ENCODE results near the gene CPVL. TPM values are rescaled to one million over a fixed set of nuclear protein-coding genes. Genes with fewer than 3 reads are reported as not detected.

The CPVL gene
- total and polyA plus RNA-seq, 8 donors, result 6.8 to 40.8 (median 11.2) TPM

GRCh38 chr7:29005829-29006228 is 140.5 kb downstream of the CPVL start:
- no peak overlapping the region for H3K27ac ChIP-seq
- H3K4me1 ChIP-seq, result no peaks in the 10 kb centered on the region
- intact Hi-C loops (cut with DNase I), result no loop called here
- ATAC-seq, result no peak
- no peaks in the 10 kb centered on the region for H3K36me3 ChIP-seq
- no peak for DNase-seq
- no peaks in the 10 kb centered on the region for H3K9me3 ChIP-seq
- no peaks in the 10 kb centered on the region for H3K27me3 ChIP-seq
- no peak for TF ChIP-seq CTCF (IDR thresholded peaks at IDR 0.05)
- H3K4me3 ChIP-seq, result no peak overlapping the region

GRCh38 chr7:29005406-29005805 is 140.9 kb downstream of the CPVL start:
- Histone ChIP-seq H3K27ac (no peak overlapping the region), H3K27me3 (no peaks in the 10 kb centered on the region), H3K9me3 (no peaks in the 10 kb centered on the region), H3K36me3 (no peaks in the 10 kb centered on the region), H3K4me1 (no peaks in the 10 kb centered on the region), H3K4me3 (no peak overlapping the region)
- ATAC-seq (no peak), DNase-seq (no peak)
- intact Hi-C loops (cut with DNase I), result no loop called here
- no peak for TF ChIP-seq CTCF (IDR thresholded peaks at IDR 0.05)

GRCh38 chr7:29003703-29004102 is 142.6 kb downstream of the CPVL start:
- no peak overlapping the region for H3K27ac ChIP-seq
- no peaks in the 10 kb centered on the region for H3K27me3 ChIP-seq
- no peaks in the 10 kb centered on the region for H3K9me3 ChIP-seq
- TF ChIP-seq CTCF (IDR thresholded peaks at IDR 0.05), result no peak
- ATAC-seq (no peak), DNase-seq (no peak)
- intact Hi-C loops (cut with DNase I), result no loop called here
- no peaks in the 10 kb centered on the region for H3K36me3 ChIP-seq
- no peaks in the 10 kb centered on the region for H3K4me1 ChIP-seq
- H3K4me3 ChIP-seq, result no peak overlapping the region

GRCh38 chr7:29000717-29001076 is 145.6 kb downstream of the CPVL start:
- no peak for DNase-seq
- TF ChIP-seq CTCF (IDR thresholded peaks at IDR 0.05), result no peak
- Histone ChIP-seq H3K4me1 (no peaks in the 10 kb centered on the region), H3K36me3 (no peaks in the 10 kb centered on the region), H3K27me3 (no peaks in the 10 kb centered on the region), H3K9me3 (no peaks in the 10 kb centered on the region), H3K4me3 (no peak overlapping the region), H3K27ac (no peak overlapping the region)
- no peak for ATAC-seq
- intact Hi-C loops (cut with DNase I), result no loop called here

GRCh38 chr7:28999895-29000716 is 146.2 kb downstream of the CPVL start:
- Histone ChIP-seq H3K4me3 (no peak overlapping the region), H3K36me3 (no peaks in the 10 kb centered on the region), H3K4me1 (no peaks in the 10 kb centered on the region), H3K27me3 (no peaks in the 10 kb centered on the region), H3K9me3 (no peaks in the 10 kb centered on the region), H3K27ac (no peak overlapping the region)
- no peak for ATAC-seq
- no peak for DNase-seq
- TF ChIP-seq CTCF (IDR thresholded peaks at IDR 0.05), result no peak
- intact Hi-C loops (cut with DNase I), result no loop called here

All from left lung (tissue), 10 donors.